SK-N-SH (cell line): ENCODE results near the gene COL25A1. TPM values are rescaled to one million over a fixed set of nuclear protein-coding genes. Genes with fewer than 3 reads are reported as not detected.

ENCODE experiments used
- CTCF ChIA-PET: fragments of 300-600, 350-600 bp; formaldehyde crosslinking; extraction: SDS; loops from one replicate; lab custom pipeline; 2021; lab: Yijun Ruan, JAX
- POLR2A ChIA-PET: fragments of 350-600 bp; sonication (Branson Sonifier 250); formaldehyde crosslinking; extraction: SDS; loops from one replicate; lab custom pipeline; 2020; ENCODE audit warnings: antibody characterized with exemption, inconsistent platforms; lab: Yijun Ruan, JAX
- DNase-seq: peaks from one replicate; pipeline ENCODE4 v3.0.0; 2012
- H2AFZ ChIP-seq: fragments of 200-600 bp; sonication (generic); 2 replicates; pipeline ENCODE4 v1.8.1; 2016; ENCODE audit warnings: antibody characterized with exemption, mild to moderate bottlenecking, low read depth
- H3F3A ChIP-seq: fragments of 200-600 bp; sonication (generic); replicated peaks from 2 replicates; pipeline ENCODE3; 2016; ENCODE audit warnings: antibody characterized with exemption, mild to moderate bottlenecking; ENCODE audit not compliant: insufficient read depth
- H3K27ac ChIP-seq, 2 experiments: fragments of 200-500 bp in 1 of 2; fragments of 200-600 bp in 1 of 2; sonication (Bioruptor generic) in 1 of 2; sonication (generic), shearing (Covaris generic) in 1 of 2; 2 replicates each; pipeline versions ENCODE4 v1.5.1 to v1.6.1; 2014 to 2016; ENCODE audit warnings: low read depth in 2 of 2, inconsistent platforms in 1 of 2, low read length in 1 of 2, mild to moderate bottlenecking in 1 of 2, mixed read lengths in 1 of 2
- H3K27me3 ChIP-seq: fragments of 200-600 bp; sonication (generic), shearing (Covaris generic); 2 replicates; pipeline ENCODE4 v1.6.1; 2016; ENCODE audit warnings: mixed run types; ENCODE audit not compliant: insufficient read depth
- H3K36me3 ChIP-seq, 2 experiments: fragments of 200-500 bp in 1 of 2; fragments of 200-600 bp in 1 of 2; sonication (Bioruptor generic) in 1 of 2; sonication (generic) in 1 of 2; replicated peaks in 1 of 2; 2 replicates each; pipeline versions ENCODE3 to v1.5.1; 2014 to 2016; ENCODE audit warnings: low read length in 1 of 2, mild to moderate bottlenecking in 1 of 2; ENCODE audit not compliant: insufficient read depth in 2 of 2, control insufficient read depth in 1 of 2
- H3K4me1 ChIP-seq, 2 experiments: fragments of 200-500 bp in 1 of 2; fragments of 200-600 bp in 1 of 2; sonication (Bioruptor generic) in 1 of 2; sonication (generic), shearing (Covaris generic) in 1 of 2; 2 replicates each; pipeline versions ENCODE4 v1.5.1 to v1.6.1; 2014 to 2016; ENCODE audit warnings: low read depth in 1 of 2, low read length in 1 of 2, mixed run types in 1 of 2; ENCODE audit not compliant: insufficient read depth in 2 of 2, control insufficient read depth in 1 of 2
- H3K4me2 ChIP-seq: fragments of 200-600 bp; sonication (generic), shearing (Covaris generic); 2 replicates; pipeline ENCODE4 v1.6.1; 2017; ENCODE audit warnings: mixed run types
- H3K4me3 ChIP-seq, 2 experiments: fragments of 200-500 bp in 1 of 2; fragments of 200-600 bp in 1 of 2; sonication (Bioruptor generic) in 1 of 2; sonication (generic), shearing (Covaris generic) in 1 of 2; 2 replicates each; pipeline versions ENCODE4 v1.5.1 to v1.8.1; 2014 to 2016; ENCODE audit warnings: low read depth in 2 of 2, inconsistent platforms in 1 of 2, low read length in 1 of 2, mild to moderate bottlenecking in 1 of 2, mixed read lengths in 1 of 2, moderate library complexity in 1 of 2
- H3K79me2 ChIP-seq: fragments of 200-600 bp; sonication (generic); 2 replicates; pipeline ENCODE4 v1.8.1; 2017; ENCODE audit warnings: mild to moderate bottlenecking; ENCODE audit not compliant: insufficient read depth
- H3K9ac ChIP-seq: fragments of 200-600 bp; sonication (generic); 2 replicates; pipeline ENCODE4 v1.6.1; 2017; ENCODE audit warnings: mixed run types
- H3K9me2 ChIP-seq: fragments of 200-600 bp; sonication (generic); 2 replicates; pipeline ENCODE4 v1.6.1; 2017; ENCODE audit warnings: mixed run types
- H3K9me3 ChIP-seq: fragments of 200-600 bp; sonication (generic); 2 replicates; pipeline ENCODE4 v1.6.1; 2017; ENCODE audit warnings: mixed run types, mild to moderate bottlenecking, moderate library complexity
- H4K20me1 ChIP-seq: fragments of 200-600 bp; sonication (generic); 2 replicates; pipeline ENCODE4 v1.6.1; 2017; ENCODE audit warnings: mild to moderate bottlenecking, mixed run types; ENCODE audit not compliant: insufficient read depth
- CHD2 ChIP-seq: fragments of 150-350 bp; IDR thresholded peaks from 2 replicates; pipeline ENCODE4 v1.6.1; 2018; ENCODE audit warnings: low read length; ENCODE audit not compliant: partially characterized antibody
- CTCF ChIP-seq: fragments of 200-600 bp; sonication (generic); IDR thresholded peaks from 2 replicates; pipeline ENCODE4 v1.6.1; 2017; ENCODE audit warnings: antibody characterized with exemption, mild to moderate bottlenecking, moderate library complexity
- ELF1 ChIP-seq: IDR thresholded peaks from 2 replicates; pipeline ENCODE4 v1.4.0; 2012
- EZH2phosphoT487 ChIP-seq: fragments of 200-600 bp; sonication (generic); IDR thresholded peaks from 2 replicates; pipeline ENCODE4 v1.6.1; 2017; ENCODE audit warnings: low read depth, mixed run types, mild to moderate bottlenecking, antibody characterized with exemption, moderate library complexity, borderline replicate concordance
- FOSL2 ChIP-seq: IDR thresholded peaks from 2 replicates; pipeline ENCODE4 v1.4.0; 2012; ENCODE audit warnings: low read depth, mild to moderate bottlenecking, moderate library complexity, borderline replicate concordance
- GABPA ChIP-seq: IDR thresholded peaks from 2 replicates; pipeline ENCODE4 v1.4.0; 2012; ENCODE audit warnings: low read depth, mild to moderate bottlenecking
- GATA2 ChIP-seq: sonication (generic); formaldehyde crosslinking; IDR thresholded peaks from 2 replicates; pipeline ENCODE4 v1.5.0; 2020; ENCODE audit warnings: mild to moderate bottlenecking, missing genetic modification reagents
- IRF3 ChIP-seq: fragments of 150-350 bp; IDR thresholded peaks from 2 replicates; pipeline ENCODE4 v1.6.1; 2016; ENCODE audit warnings: mild to moderate bottlenecking, low read depth, low read length
- JUND ChIP-seq: IDR thresholded peaks from 2 replicates; pipeline ENCODE4 v1.4.0; 2012
- MXI1 ChIP-seq: IDR thresholded peaks from 2 replicates; pipeline ENCODE4 v1.6.1; 2012; ENCODE audit warnings: mild to moderate bottlenecking, low read depth, low read length, improper control_type of control experiment
- PBX3 ChIP-seq: IDR thresholded peaks from 2 replicates; pipeline ENCODE4; 2012
- RAD21 ChIP-seq: IDR thresholded peaks from 2 replicates; pipeline ENCODE4 v1.6.1; 2012; ENCODE audit warnings: mild to moderate bottlenecking, low read length
- REST ChIP-seq: IDR thresholded peaks from 2 replicates; pipeline ENCODE4 v1.6.1; 2012; ENCODE audit warnings: mild to moderate bottlenecking, low read depth, low read length, moderate library complexity
- RFX5 ChIP-seq: IDR thresholded peaks from 2 replicates; pipeline ENCODE4 v1.6.1; 2012; ENCODE audit warnings: mild to moderate bottlenecking, improper control_type of control experiment, low read length
- SMC3 ChIP-seq: IDR thresholded peaks from 2 replicates; pipeline ENCODE4 v1.6.1; 2012; ENCODE audit warnings: low read depth, low read length, improper control_type of control experiment
- TCF12 ChIP-seq: IDR thresholded peaks from 2 replicates; pipeline ENCODE4 v1.4.0; 2012
- USF2 ChIP-seq: fragments of 150-350 bp; IDR thresholded peaks from 2 replicates; pipeline ENCODE4 v1.6.1; 2017; ENCODE audit warnings: antibody characterized with exemption, low read length, low read depth, borderline replicate concordance
- YY1 ChIP-seq: IDR thresholded peaks from 2 replicates; pipeline ENCODE4 v1.4.0; 2012; ENCODE audit warnings: low read depth, mild to moderate bottlenecking
- WGBS: methylation state at CpG from one replicate; pipeline ENCODE4 v1.1.6; 2017; ENCODE audit warnings: low lambda C conversion rate; 5-methylcytosine and 5-hydroxymethylcytosine counted together
- polyA plus RNA-seq, 3 experiments: library from polyadenylated mRNA; depleted of rRNA; stranded (reverse); fragments of >200 nt; gene quantifications; 2 replicates each; pipeline ENCODE4 v1.2.3, GENCODE V29; 2012

The COL25A1 gene
- polyA plus RNA-seq, 1 of the 3 experiments (the other 2 are of a cell fraction) = not detected

GRCh38 chr4:108840426-108840975 lies 462.0 kb downstream of the COL25A1 start:
- no peak for DNase-seq
- Histone ChIP-seq H3K9ac (no peak overlapping the region), H2AFZ (no peak overlapping the region), H3K27ac (no peak overlapping the region), H3K9me2 (no peaks in the 10 kb centered on the region), H3K4me2 (no peak overlapping the region), H3K4me1 (no peaks in the 10 kb centered on the region), H3F3A (peaks cover 3% of the 10 kb centered on the region), H3K9me3 (no peaks in the 10 kb centered on the region), H3K27me3 (no peaks in the 10 kb centered on the region), H4K20me1 (no peaks in the 10 kb centered on the region), H3K4me3 (no peak overlapping the region), H3K36me3 (no peaks in the 10 kb centered on the region), H3K79me2 (no peaks in the 10 kb centered on the region)
- ChIA-PET CTCF (no interaction called here), POLR2A (no interaction called here)
- TF ChIP-seq RFX5 (no peak), RAD21 (no peak), IRF3 (no peak), PBX3 (no peak), FOSL2 (no peak), USF2 (no peak), YY1 (no peak), MXI1 (no peak), GATA2 (CRISPR knock-in tag) (no peak)

- 18% methylated on average over 3 of the region's 3 CpGs for WGBS
- Histone ChIP-seq H3F3A (peaks cover 3% of the 10 kb centered on the region), H3K27me3 (no peaks in the 10 kb centered on the region), H3K9ac (no peak overlapping the region), H3K4me2 (no peak overlapping the region), H3K79me2 (no peaks in the 10 kb centered on the region), H3K4me1 (peaks cover 0 to under 1% of the 10 kb centered on the region in 2 experiments; a peak in 1 of 4 replicates), H3K4me3 (no peak overlapping the region), H4K20me1 (no peaks in the 10 kb centered on the region), H3K36me3 (no peaks in the 10 kb centered on the region), H3K9me2 (no peaks in the 10 kb centered on the region), H3K9me3 (no peaks in the 10 kb centered on the region), H3K27ac (no peak overlapping the region), H2AFZ (no peak overlapping the region)
- ChIA-PET CTCF (no interaction called here), POLR2A (no interaction called here)
- no peak for TF ChIP-seq REST
- TF ChIP-seq SMC3 = no peak
- no peak for TF ChIP-seq TCF12
- no peak for TF ChIP-seq RAD21
- TF ChIP-seq CHD2 = no peak
- no peak for TF ChIP-seq JUND
- TF ChIP-seq CTCF = no peak
- no peak for TF ChIP-seq EZH2phosphoT487
- TF ChIP-seq RFX5 = no peak
- no peak for TF ChIP-seq ELF1
- TF ChIP-seq GABPA = no peak
- no peak for DNase-seq
Observed at GRCh38 chr4:108839333-108839732, 463.1 kb downstream of the COL25A1 start.
